Thoracic aorta (tissue), 2 donors: Measurements from ENCODE around the gene AMFR. TPM values are rescaled to one million over a fixed set of nuclear protein-coding genes. Genes with fewer than 3 reads are reported as not detected.

Experiments
- ATAC-seq: fragments of 150-250 bp; one replicate; pipeline ENCODE4 v1.8.0; 2017; ENCODE audit warnings: low read depth; ENCODE audit not compliant: insufficient number of reproducible peaks, low FRiP score
- DNase-seq: peaks from one replicate; pipeline ENCODE4 v3.0.0-alpha.2; 2020; ENCODE audit warnings: low spot score
- H3K27ac ChIP-seq, 2 donors: fragments of 200-600 bp; sonication (generic); 1 replicate in 1 of 2; 2 replicates in 1 of 2; pipeline ENCODE4 v1.5.1; 2016; ENCODE audit warnings: mild to moderate bottlenecking in 2 of 2, moderate library complexity in 2 of 2
- H3K27me3 ChIP-seq: fragments of 200-600 bp; sonication (generic); replicated peaks from 2 replicates; pipeline ENCODE4 v1.6.0; 2016; ENCODE audit warnings: mild to moderate bottlenecking; ENCODE audit not compliant: insufficient read depth
- H3K36me3 ChIP-seq: fragments of 200-600 bp; sonication (generic); one replicate; pipeline ENCODE4 v1.5.1; 2016
- H3K4me1 ChIP-seq, 2 donors: fragments of 200-600 bp; sonication (generic); 1 replicate in 1 of 2; 2 replicates in 1 of 2; pipeline versions ENCODE4 v1.5.1 to v1.6.0; 2016; ENCODE audit warnings: low read depth in 2 of 2, mild to moderate bottlenecking in 1 of 2; ENCODE audit not compliant: control insufficient read depth in 1 of 2
- H3K4me3 ChIP-seq: fragments of 200-600 bp; sonication (generic); 2 replicates; pipeline ENCODE4 v1.5.1; 2016; ENCODE audit warnings: mild to moderate bottlenecking
- H3K9me3 ChIP-seq: fragments of 200-600 bp; sonication (generic); 2 replicates; pipeline ENCODE4 v1.5.1; 2016
- total RNA-seq, 2 donors: library from RNA; depleted of rRNA; stranded (reverse); fragments of >200 nt; gene quantifications; one replicate each; pipeline versions ENCODE4 v1.1.0 to v1.2.3, GENCODE V29; 2016
- TF ChIP-seq, protein P1 (sequence below): fragments of 200-600 bp; sonication (generic); IDR thresholded peaks from one replicate; pipeline ENCODE4 v1.5.1; 2019; ENCODE audit warnings: antibody characterized with exemption

AMFR gene
- total RNA-seq, 2 donors from 2014 or later = 153 to 209 TPM

DNA sequence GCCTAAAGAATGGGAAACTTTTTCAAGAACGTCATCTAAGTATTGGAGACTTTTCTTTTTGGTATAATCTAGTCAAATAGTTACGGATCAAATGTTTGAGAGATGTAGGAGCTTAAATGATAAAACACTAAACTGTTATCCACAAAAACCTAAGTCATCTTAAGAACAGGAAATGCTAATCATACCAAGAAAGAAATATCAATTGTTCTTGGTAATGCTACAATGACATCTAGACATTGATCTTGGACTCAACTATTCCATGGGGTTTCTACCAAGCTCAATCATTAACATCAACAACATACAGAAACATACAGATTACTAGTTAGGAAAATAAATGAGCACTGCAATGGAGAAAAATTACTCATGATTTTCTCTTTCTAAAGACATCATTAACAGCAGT, 21.9 kb upstream of the AMFR start:
- DNase-seq (no peak), ATAC-seq (no peak)
- peaks cover 17% of the 10 kb centered on the region for H3K36me3 ChIP-seq
- no peak overlapping the region for H3K27ac ChIP-seq
- no peak overlapping the region for H3K4me3 ChIP-seq
- TF ChIP-seq, protein P1, sequence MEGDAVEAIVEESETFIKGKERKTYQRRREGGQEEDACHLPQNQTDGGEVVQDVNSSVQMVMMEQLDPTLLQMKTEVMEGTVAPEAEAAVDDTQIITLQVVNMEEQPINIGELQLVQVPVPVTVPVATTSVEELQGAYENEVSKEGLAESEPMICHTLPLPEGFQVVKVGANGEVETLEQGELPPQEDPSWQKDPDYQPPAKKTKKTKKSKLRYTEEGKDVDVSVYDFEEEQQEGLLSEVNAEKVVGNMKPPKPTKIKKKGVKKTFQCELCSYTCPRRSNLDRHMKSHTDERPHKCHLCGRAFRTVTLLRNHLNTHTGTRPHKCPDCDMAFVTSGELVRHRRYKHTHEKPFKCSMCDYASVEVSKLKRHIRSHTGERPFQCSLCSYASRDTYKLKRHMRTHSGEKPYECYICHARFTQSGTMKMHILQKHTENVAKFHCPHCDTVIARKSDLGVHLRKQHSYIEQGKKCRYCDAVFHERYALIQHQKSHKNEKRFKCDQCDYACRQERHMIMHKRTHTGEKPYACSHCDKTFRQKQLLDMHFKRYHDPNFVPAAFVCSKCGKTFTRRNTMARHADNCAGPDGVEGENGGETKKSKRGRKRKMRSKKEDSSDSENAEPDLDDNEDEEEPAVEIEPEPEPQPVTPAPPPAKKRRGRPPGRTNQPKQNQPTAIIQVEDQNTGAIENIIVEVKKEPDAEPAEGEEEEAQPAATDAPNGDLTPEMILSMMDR = no peak
- no peaks in the 10 kb centered on the region for H3K27me3 ChIP-seq
- H3K4me1 ChIP-seq = peaks cover 13 to 32% of the 10 kb centered on the region in 2 donors
- no peaks in the 10 kb centered on the region for H3K9me3 ChIP-seq

DNA sequence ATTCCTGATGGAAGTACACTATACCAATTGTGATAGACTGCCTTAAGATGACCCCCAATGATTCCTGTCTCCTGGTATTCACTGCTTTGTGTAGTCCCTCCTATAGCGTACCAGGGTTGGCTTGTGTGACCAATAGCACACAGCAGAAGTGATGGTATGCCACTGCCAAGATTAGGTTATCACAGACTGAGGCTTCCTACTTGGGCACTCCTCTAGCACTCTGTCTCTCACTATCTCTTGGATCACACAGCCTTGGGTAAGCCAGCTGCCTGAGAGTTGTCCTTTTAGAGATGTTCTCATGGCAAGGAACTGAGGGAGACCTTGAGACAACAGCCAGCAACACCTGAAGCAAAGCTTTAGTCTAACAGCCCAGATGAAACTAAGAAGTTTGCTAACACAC, 12.7 kb upstream of the AMFR start:
- Histone ChIP-seq H3K9me3 (no peaks in the 10 kb centered on the region), H3K27me3 (no peaks in the 10 kb centered on the region), H3K36me3 (peaks cover 25% of the 10 kb centered on the region), H3K27ac (no peak overlapping the region), H3K4me3 (no peak overlapping the region), H3K4me1 (peaks cover 5 to 19% of the 10 kb centered on the region in 2 donors)
- no peak for ATAC-seq
- no peak for DNase-seq
- TF ChIP-seq, protein P1 = no peak

DNA sequence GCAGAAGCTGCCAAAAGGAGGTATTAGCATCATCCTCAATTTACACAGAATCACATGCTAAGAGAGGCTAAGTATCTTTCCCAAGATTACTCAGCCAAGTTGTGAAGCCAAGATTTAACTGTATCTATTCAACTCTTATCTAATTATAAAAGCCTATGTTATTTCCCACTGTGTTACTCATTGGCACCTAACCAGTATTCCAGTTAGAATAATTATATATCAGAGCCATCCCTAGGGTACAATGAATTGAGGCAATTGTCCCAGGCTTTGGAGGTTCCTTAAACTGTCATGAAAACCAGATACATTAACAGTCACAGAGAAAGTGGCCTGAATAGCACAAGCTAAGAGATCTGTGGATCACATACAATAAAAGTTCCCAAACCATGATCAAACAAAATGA, 10.9 kb upstream of the AMFR start:
- Histone ChIP-seq H3K27me3 (no peaks in the 10 kb centered on the region), H3K36me3 (peaks cover 21% of the 10 kb centered on the region), H3K4me3 (no peak overlapping the region), H3K4me1 (peaks cover 5 to 19% of the 10 kb centered on the region in 2 donors), H3K9me3 (no peaks in the 10 kb centered on the region), H3K27ac (no peak overlapping the region)
- no peak for ATAC-seq
- TF ChIP-seq, protein P1 = no peak
- DNase-seq = no peak

DNA sequence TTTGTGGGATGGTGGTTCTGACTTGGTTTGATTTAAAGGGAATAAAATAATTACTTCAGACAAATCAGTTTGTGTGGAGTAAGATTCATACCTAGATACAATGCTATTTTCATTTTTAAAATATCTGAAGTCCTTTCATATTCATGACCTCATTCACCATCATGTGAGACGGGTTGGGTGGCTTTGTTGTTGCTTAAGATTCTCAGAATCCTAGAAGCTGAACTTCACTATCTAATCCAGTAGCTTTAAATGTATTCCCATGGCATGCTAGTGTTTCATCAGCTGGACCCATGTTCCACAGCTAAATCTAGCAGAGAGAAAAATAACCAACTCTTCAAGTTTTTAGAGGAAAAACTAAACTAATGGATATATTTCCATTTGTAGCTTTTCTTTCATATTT, 2.7 kb upstream of the AMFR start:
- Histone ChIP-seq H3K27ac (no peak overlapping the region), H3K27me3 (no peaks in the 10 kb centered on the region), H3K4me1 (peaks cover 7 to 10% of the 10 kb centered on the region in 2 donors), H3K9me3 (no peaks in the 10 kb centered on the region), H3K4me3 (no peak overlapping the region), H3K36me3 (peaks cover 3% of the 10 kb centered on the region)
- DNase-seq (no peak), ATAC-seq (no peak)
- TF ChIP-seq, protein P1 = no peak

DNA sequence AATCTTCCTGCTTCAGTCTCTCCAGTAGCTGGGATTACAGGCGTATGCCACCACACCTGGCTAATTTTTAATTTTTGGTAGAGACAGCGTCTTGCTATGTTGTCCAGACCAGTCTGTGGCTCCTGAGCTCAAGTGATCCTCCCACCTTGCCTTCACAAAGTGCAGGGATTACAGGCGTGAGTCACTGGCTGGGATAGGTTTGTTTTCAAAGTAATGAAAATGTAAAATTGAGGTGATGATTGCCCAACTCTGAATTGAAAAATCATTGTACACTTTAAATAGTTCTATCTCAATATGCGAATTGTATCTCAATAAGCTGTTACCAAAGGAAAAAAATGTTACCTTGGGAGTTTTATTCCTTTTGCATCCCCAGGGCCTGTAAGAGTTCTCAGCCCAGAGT, 1.2 kb upstream of the AMFR start:
- H3K27ac ChIP-seq = no peak overlapping the region
- H3K4me3 ChIP-seq = no peak overlapping the region
- H3K27me3 ChIP-seq = no peaks in the 10 kb centered on the region
- no peak for ATAC-seq
- H3K9me3 ChIP-seq = no peaks in the 10 kb centered on the region
- H3K4me1 ChIP-seq = peaks cover 20 to 22% of the 10 kb centered on the region in 2 donors
- peaks cover 3% of the 10 kb centered on the region for H3K36me3 ChIP-seq
- DNase-seq = no peak
- TF ChIP-seq, protein P1 = no peak
